Testis (tissue), 2 donors: Measurements from ENCODE around the gene HDGFL2.

Experiments used
- POLR2A ChIP-seq: fragments of 450-650 bp; IDR thresholded peaks from one replicate; pipeline ENCODE4 v1.6.1; 2017; ENCODE audit warnings: antibody characterized with exemption, mild to moderate bottlenecking, moderate library complexity
- TF ChIP-seq, protein P1 (sequence below), 3 experiments: fragments of 450-650 bp in 2 of 3; fragments of 200-600 bp in 1 of 3; sonication (generic) in 1 of 3; IDR thresholded peaks; one replicate each; pipeline ENCODE4 v1.5.1; 2016 to 2019; ENCODE audit warnings: antibody characterized with exemption in 3 of 3, mild to moderate bottlenecking in 2 of 3, moderate library complexity in 1 of 3

DNA sequence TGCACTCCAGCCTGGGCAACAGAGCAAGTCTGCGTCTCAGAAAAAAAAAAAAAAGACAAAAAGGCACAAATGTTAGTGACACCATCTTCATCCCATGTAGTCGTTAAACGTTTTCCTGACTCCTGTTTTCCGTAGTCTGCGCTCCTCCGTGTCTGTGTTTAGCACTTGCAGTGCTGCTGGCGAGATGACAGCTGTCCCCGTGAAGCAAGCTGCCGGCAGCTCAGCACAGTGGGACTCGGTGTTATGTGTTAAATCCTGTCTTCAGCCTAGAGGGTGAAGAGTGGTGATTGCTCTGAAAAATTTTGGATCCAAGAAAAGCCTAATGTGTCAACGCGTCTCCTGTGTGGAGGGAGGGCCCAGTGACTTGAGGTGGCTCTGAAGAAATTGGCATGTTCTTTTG is 32.9 kb upstream of the HDGFL2 start:
- TF ChIP-seq, protein P1, sequence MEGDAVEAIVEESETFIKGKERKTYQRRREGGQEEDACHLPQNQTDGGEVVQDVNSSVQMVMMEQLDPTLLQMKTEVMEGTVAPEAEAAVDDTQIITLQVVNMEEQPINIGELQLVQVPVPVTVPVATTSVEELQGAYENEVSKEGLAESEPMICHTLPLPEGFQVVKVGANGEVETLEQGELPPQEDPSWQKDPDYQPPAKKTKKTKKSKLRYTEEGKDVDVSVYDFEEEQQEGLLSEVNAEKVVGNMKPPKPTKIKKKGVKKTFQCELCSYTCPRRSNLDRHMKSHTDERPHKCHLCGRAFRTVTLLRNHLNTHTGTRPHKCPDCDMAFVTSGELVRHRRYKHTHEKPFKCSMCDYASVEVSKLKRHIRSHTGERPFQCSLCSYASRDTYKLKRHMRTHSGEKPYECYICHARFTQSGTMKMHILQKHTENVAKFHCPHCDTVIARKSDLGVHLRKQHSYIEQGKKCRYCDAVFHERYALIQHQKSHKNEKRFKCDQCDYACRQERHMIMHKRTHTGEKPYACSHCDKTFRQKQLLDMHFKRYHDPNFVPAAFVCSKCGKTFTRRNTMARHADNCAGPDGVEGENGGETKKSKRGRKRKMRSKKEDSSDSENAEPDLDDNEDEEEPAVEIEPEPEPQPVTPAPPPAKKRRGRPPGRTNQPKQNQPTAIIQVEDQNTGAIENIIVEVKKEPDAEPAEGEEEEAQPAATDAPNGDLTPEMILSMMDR (IDR thresholded peaks at IDR 0.05), result no peak
- no peak for TF ChIP-seq POLR2A
